ENCODE measurements around the gene TMEM217. TPM values are rescaled to one million over a fixed set of nuclear protein-coding genes. Genes with fewer than 3 reads are reported as not detected.

Gene TMEM217
- total and polyA plus RNA-seq, 2 of the 8 experiments (the other 6 are each of a cell fraction or from before 2014, with no cell fraction given): 0.60 to 1.1 TPM

- no peak for TF ChIP-seq RNF2 (IDR thresholded peaks at IDR 0.05; ENCODE audit: borderline replicate concordance, low read depth, low read length, missing control alignments, poor library complexity, severe bottlenecking)
- TF ChIP-seq NRF1 (IDR thresholded peaks at IDR 0.05; ENCODE audit: low read depth, low read length): no peak
- TF ChIP-seq CBX5 (IDR thresholded peaks at IDR 0.05; ENCODE audit: low read depth, low read length): no peak
- no peak for TF ChIP-seq EP300 (IDR thresholded peaks at IDR 0.05; ENCODE audit: borderline replicate concordance in 1 of 2, low read depth in 2 of 2, low read length in 2 of 2)
Observed at GRCh38 chr6:37243816-37244370, 14.1 kb downstream of the TMEM217 start (continued).
